Activated CD8-positive, alpha-beta memory T cell treated with anti-CD3 and anti-CD28 coated beads, Interleukin-2, amount 50 U/mL, for 24 hours (primary cell): ENCODE results near the gene TTLL5.

Experiments used
- DNase-seq: peaks from one replicate; pipeline ENCODE4 v3.0.0-alpha.2; 2020; ENCODE audit errors: extremely low read depth

The TTLL5 gene

DNA sequence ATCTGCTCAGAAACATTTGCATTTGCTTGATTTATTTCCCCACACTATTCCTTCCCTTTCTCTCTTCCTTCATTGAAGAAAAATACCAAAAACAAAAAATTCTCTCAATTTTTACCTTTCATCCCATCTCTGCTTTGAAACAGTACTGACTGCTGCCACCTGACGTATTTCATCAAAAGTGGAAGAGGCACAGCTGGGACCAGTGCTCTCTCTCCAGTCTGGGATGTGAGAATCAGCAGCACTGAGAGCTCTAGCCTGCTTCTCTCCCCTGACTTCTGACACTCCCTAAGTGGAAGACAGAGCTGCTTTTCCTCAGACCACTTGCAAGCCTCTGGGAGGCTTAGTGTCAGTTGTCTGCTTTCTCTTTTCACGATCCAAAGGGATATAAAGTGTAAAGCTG is 36.9 kb downstream of the TTLL5 start:
- no peak for DNase-seq

DNA sequence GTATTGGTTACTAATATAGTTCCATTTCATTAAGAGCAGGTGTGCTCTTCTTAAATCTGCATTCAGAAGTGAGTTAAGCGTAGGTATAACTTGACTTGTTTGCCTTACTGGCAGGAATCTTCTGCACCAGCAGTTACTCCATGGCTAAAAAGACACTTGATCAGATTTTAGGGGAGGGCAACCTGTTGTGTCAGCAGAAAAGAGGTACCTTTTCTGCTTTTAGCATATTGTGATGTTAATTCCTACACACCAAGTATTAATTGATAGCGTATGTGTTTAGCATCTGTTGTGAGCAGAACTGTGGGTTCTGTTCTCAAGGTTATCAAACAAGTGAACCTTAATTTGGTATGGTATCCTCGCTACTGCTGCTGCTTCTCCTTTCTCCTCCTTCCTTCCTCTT is 38.3 kb downstream of the TTLL5 start:
- DNase-seq: no peak

DNA sequence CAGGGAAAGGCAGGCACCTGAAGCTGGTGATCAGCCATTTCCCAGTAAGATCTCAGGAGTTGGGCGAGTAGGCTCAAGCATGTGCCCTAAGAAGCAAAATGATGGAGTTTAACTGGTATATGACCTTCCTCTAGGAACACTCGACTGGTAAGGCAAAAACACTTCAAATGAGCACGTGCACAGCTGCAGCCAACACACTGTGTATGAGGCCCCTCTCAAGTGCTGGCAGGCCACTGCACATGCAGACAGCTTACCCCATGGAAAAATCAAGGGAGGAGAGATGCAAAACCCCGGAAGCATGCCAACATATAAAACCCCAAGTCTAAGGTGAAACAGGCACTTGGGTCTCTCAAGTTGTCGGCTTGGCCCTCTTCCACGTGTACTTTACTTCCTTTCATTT is 39.2 kb downstream of the TTLL5 start:
- no peak for DNase-seq

DNA sequence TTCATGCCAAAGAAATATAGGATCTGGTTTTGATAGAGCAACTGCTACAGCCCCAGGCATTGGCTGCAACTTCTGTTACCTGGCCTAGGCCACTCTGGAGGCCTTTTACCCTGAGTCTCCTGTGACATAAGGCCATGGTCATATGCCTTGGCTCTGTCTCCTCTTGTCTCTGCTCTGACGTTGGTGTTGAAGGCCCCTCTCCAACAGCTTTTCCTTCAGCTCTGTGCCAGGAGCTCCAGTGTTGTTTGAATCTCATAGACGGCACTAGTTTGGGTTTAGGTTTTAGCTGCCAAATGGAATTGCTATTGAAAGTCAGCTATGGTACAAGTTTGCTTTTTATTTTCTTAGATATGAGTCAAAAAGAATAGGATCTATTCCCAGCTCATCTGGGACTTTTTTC is 41.1 kb downstream of the TTLL5 start:
- no peak for DNase-seq

DNA sequence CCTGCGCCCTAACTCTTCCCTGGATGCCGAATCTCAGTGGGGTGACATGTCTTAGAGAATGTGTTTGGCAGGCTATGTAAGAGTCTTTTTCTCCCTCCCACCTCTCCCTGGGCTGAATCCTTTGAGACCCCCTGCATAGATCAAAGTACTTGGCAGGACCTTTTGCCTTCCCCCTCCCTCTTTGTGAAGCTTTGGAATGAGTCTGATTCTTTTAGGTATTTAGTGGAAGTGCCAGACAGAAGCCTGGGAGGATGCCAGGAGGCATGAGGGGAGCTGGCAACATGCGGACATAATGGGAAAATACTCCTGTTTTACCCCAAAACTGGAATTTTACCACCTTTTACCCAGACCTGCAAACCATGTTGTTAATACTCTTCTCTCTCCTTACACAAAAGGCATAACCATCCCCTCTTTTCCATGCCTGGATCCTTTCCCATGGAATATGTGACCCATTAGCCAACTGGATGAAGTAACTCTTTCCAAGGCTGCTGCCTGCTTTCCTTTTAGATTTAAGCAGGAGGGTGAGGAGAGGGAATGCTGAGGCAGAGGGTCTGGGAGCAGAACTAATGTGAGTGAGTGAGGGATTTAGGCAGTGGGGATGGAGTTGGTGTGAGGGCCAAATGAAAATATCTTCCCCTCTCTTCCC is 41.7 kb downstream of the TTLL5 start:
- no peak for DNase-seq

DNA sequence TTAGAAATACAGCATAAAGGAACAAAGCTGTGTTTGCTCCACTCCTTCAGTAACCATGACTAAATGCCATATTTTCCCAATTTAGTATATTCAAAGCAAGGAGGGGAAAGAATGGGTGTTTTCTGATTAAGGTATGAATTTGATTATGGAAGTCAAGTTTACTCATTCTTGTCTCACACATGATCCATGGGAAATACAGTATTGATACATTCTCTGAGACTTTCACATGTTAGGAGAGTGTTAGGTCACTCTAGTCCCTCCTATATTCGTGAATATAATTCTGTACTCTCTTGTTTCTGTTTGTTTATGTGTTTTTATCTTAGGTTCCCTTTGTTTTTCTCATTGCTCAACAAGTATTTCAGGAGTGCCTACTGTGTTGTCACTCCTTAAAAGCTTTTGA is 42.4 kb downstream of the TTLL5 start:
- no peak for DNase-seq

DNA sequence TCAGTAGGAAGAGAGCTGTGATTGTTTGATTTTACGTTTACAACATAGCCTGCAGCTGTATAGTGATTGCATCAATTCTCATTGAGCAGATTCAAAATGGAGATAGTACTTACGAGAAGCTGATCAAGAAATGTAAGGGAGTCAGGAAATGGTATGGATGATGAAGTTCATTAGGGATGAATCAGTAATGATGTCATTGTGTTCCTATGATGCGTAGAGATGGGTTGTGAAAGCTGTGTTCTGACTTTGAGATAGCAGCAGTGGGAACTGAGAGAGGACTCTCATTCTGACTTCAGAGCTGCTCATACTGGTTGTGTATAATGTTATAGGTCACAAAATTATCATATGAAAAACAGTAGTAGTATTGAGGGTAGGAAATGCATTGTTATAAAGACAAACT is 44.0 kb downstream of the TTLL5 start:
- DNase-seq: no peak

DNA sequence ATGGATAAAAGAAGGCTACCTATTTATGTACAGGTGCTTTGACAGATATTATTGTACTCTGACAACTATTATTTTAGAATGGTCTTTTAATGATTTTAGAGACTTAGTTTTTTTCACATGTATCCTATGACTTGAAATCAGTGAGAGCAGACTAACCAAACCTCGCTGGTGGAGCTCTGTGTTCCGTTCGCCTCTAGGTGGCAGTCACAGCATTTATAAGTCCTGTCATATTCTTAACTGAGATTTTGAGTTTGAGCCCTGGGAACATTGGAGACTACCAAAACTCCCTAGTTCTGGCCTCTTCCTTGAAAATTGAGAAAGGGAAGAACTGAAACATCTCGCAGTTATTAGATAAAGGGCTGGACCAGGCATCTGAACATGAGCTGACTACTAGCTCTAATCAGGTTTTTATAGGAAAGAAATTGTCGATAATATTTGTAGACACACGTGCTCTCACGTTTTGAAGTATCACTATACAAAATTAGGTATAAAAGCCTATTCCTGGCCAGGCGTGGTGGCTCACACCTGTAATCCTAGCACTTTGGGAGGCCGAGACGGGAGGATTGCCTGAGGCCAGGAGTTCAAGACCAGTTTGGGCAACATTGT is 48.3 kb downstream of the TTLL5 start:
- DNase-seq: peak; percentile 15

DNA sequence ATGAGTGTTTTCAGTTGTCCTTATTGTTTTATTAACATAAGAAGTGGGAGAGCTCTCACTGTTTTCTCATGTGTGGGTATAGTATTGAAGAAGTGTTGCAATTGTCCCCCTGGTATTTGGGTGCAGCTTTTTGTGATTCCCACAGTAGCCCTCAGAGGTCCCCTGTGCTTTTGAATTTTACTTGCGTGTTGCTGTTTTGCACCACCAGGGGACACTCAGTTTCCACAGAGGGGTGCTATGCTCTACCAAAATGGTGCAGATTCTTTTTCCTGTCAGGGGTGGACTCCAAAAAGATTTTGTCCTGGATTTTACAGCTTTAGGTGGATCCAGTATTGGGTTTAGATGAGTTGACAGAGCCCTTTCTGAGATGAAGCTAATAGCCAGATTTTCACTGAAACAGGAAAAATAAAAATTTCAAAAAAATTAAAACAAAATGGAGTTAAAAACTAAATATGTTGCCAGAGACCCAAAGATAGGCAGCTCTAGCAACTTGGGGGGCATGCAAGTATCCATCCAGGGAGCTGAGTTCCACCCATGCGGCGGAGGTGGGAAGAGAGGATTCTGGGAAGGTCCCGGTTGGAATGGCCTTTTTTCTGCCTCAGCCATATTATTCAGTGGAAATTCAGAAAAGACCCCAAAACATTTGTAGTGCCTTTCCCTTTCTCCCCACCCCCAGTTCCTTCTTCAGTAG is 50.2 kb downstream of the TTLL5 start:
- DNase-seq: no peak

DNA sequence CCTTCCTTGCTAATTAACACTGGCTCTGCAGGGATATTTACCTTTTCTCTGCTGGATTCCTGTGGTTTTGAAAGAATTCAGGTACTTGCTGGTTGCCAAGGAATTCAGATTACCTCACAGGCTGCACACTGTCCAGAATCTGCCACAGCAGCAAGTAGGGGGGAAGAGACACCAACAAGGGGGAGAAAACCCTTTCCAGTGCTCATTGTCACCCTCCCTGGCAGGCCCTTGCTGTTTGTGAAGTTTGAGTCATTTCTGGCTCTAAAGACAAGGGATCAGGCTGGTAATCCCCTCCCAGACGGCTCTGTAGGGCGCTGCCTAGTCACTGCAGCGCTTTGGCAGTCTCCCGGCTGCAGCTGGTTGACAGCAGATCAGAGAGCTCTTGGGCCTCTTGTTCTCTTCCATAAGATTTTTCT is 50.8 kb downstream of the TTLL5 start:
- no peak for DNase-seq

DNA sequence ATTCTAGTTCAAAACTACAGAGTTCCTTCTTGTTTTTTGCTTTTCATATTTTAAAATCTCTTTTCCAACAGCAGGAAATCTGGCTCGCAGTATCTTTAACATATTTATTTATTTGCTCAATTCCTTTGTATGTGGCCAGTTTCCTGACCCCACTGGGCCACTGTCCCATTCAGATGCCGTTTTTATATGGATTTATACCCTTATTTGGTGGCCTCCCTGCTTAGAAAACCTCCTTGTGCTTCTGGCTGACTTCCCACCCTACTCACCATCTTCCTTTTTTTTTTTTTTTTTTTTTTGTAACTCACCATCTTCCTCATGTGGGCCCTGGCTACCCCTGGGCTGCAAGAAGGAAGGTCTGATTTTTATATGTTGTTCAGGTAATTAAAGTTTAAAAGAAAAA is 53.9 kb downstream of the TTLL5 start:
- DNase-seq: no peak

DNA sequence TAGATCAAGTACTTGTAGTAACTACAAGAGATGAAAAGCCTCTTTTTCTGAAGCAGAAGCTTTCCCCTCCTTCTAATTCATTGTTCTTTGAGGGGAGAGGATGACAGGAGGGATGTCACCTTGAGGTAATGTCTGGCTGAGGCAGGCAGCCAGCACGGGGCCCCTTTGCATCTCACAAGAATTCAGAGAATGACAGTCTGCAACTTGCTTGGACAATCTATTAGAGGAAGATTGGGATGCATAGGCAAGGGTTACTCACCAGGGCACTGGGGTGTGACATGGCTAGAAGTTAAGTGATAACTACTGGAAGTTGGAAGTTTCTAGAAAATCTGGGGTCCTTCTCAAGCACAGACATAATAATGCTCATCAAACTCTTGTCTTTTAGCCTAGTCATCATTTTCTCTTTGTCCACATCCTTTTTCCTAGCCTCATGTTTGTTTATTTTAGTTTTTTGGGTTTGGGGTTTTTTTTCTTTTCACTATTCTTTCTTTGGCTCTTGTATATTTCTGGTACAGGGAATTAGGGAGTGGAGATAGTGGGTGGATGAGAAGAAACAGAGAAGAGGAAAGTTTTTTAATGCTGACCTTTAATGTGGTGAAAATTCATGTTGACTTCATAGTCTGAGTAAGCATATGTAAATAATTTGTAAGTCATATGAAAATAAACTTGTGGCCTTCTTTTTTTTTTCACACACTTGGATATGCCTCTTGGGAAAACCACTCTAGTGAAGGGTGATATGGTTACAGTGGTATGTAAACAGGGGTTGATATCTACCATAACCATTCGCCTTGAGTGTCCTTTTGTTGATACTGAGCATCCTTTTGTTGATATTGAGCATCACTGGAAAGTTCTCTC is 55.1 kb downstream of the TTLL5 start:
- no peak for DNase-seq

DNA sequence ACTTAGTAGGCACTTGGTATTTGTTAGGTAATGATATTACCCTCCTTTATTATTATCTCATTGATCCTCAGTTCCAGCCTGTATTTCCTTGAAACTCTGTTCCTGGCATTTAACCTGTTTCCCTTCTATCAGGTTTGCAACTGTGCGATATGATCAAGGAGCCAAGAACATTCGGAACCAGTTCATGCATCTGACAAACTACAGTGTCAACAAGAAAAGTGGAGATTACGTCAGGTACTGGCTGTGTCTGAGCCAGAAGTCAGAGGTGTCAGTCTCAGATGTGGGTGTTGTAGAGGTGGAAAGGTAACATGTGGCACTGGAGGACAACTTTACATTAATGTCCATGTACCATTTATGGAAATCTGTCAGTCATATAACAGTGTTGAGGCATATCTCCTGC is 56.7 kb downstream of the TTLL5 start:
- no peak for DNase-seq

DNA sequence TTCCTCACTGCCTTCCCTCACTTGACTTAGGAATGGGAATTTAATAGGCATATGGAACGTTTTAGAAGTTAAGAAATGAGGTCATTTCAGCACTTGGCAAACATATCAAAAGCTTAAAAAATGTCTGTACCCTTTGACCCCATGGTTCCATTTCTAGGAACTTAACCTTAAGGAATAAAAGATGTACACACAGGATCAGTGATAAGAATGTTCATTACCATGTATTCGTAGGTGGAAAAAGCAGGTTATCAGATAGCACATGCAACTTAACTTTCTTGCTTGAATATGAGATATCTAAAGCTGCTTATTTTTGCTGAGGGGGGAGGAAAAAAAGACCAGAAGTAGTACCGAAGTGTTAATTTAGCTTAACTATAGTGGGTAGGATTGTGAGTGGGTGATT is 57.2 kb downstream of the TTLL5 start:
- no peak for DNase-seq

DNA sequence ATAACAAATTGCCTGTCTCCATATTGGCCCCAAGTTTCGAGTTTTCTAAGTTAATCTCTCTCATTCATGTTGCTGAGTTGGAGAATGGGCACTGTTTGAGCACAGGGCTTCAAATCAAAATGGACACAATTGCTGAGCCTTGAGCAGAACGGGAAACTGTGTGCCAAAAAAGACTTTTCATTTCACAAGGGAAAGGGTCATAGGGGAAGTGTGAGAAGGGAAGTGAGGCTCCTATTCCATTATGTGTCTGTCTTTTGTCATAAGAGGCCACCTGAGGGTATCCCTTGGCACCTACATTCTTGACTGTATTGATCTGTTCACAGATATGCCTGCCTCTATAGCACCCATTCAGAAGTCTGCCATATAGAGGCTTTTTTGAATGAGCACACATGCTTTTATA is 59.1 kb downstream of the TTLL5 start:
- DNase-seq: no peak

DNA sequence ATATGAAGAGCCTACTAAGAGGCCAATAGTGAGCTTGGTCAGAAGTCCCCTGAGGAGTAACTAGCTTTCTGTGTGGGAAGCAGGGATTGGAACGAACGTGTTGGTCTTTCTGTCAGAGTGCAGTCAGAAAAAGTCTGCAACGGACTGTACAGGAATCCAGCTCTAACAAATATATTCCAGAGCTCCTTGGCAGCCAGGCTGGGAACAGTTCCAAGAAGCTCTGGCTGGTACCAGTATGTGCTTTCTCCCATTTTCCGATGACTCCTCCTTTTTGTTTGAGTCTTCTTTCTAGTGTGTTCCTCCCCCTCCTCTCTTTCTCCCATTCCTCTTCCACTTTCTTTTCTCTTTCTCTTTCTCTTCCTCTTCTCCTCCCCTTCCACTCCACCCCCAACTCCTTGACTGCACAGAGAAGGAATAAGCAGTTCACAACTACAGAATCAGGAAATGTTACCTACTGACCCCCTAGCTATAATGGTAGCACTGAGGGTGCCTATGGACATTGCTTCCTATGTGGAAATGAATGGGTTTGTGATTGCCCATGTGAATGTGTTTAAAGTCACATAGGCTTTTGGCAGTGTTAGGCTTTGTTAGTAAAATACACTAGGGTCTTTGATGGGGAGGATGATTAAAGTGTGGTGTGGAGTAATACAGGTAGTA is 59.9 kb downstream of the TTLL5 start:
- no peak for DNase-seq

DNA sequence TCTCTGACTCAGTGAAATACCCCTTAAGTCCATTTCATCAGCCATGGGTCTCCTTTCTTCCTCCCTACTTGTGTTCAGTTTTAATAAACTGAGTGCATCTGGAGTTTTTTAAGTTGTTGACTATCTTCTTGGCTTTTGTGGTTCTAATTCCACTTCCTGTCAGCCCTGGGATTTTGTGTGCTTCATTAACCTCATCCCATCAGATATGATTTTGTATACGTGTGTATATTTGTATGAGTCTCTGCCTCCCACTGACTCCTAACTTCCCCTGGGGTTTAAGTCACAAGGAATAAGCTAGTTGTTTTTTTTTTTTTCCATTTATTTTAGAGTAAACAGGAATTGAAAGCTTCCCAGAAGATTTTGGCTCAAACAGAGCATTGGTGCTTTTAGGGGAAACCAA is 62.7 kb downstream of the TTLL5 start:
- no peak for DNase-seq

DNA sequence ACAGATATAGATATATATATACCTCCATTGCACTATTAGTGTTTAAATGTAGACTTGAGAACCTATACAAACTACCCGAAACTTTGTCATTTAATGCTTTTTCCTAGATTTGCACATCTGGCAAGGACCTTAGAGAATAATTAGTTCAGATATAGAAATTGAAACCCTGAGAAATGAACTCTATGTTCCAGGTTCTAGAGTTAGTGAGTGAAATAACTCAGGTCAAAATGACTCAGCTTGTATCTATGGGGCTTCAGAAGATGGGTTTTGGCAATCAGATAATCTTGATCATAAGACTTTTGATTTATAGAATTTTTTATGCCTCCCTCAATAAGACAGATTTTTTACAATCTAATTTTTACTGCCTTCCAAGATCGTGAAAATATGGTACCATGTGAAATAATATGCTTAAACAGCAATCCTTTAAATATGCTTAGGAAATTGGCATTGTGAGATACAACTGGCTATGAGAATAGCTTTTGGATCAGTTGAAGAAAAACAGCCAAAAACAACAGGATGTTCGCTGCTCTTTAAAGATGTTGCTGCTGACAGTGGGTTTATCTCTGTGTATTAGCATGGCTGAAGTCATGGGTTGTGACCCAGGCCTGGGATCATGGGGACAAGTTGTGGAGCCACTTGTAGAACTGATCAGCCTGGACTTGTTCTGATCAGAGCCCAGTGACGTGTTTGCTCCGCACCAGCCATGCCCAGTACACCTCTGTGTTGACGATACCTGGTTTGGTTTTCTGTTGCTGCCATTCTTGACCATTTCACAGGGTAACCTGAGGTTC is 63.6 kb downstream of the TTLL5 start:
- DNase-seq: no peak

DNA sequence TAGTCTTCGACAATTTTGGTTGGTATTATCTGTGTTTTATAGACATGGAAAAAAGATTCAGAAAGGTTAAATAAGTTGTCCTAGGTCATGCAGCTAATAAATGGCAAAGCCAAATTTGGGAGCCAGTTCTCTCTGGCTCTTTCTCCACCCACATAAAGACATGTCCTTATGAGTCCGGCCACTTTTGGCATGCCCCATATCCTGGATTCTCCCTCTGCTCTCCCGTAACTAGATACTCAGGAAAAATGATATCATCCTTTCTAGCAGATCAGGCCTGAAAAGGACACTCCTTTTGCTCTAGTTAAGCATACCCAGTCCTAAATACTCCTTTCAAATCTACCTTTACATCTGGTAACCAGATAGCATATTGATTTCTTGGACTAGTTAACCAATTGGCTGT is 64.4 kb downstream of the TTLL5 start:
- no peak for DNase-seq

DNA sequence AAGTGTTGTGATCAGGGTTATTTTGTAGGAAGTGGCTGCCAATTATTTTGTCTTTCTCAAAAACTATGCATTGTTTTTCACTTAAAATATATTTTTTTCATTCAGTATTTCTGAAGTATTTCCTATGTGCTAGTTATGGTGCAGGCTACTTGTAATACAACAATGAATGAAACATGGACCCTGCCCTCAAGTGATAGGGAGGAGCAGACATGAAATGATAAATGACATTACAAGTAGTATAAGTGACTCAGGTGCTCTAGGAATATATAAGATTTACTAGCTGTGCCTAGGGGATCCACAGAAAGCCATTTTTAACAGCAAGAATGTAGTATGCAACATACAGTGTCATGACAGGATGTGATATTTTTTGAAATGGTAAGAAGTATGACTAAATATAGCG is 65.3 kb downstream of the TTLL5 start:
- no peak for DNase-seq

DNA sequence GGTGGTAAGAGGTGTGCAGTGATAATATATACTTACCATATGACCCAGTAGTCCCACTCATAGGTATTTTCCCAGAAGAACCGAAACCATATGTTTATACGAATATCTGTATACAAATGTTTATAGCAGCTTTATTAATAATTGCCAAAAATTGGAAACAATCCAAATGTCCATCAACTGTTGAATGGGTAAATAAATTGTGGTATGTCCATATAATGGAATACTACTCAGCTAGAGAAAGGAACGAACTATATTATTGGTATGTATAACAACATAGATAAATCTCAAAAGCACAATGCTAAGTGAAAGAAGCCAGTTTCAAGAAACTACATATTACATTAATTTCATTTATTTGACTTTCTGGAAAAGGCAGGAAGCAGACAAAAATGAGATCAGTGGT is 66.1 kb downstream of the TTLL5 start:
- no peak for DNase-seq
